ENCODE results near the gene MPPE1.
A peak's percentile ranks its signal among the peaks of the same experiment; 100 is the strongest.

Gene MPPE1, protein sequence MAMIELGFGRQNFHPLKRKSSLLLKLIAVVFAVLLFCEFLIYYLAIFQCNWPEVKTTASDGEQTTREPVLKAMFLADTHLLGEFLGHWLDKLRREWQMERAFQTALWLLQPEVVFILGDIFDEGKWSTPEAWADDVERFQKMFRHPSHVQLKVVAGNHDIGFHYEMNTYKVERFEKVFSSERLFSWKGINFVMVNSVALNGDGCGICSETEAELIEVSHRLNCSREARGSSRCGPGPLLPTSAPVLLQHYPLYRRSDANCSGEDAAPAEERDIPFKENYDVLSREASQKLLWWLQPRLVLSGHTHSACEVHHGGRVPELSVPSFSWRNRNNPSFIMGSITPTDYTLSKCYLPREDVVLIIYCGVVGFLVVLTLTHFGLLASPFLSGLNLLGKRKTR

GRCh38 chr18:11908182-11909060 lies at the start of gene MPPE1:
Gene MPPE1, minus strand, starts transcription at chr18:11908317. Its CDS starts 11,053 bp downstream, at chr18:11897264.
- DNase-seq (ENCODE audit: low read depth) = peak; percentile 40

DNA sequence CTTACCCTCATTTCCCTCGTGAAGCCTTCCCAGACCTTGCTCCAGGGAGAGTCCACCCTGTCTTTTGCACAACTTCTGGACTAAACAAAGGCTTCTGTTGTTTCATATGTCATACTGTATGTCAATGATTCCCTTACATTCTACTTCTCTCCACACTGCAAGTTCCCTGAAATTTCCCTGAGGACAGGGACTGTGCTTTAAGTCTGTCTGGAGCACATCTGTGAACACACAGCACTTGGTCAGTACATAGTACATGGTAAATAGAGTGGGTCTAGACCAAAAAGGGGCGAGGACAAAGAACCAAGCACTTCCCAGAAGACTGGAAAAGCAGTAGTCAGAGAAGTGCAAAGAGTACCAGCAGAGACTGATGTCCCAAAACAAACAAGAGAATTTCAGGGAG lies 49.5 kb upstream of the MPPE1 start:
- no peak for DNase-seq (ENCODE audit: low read depth)

DNA sequence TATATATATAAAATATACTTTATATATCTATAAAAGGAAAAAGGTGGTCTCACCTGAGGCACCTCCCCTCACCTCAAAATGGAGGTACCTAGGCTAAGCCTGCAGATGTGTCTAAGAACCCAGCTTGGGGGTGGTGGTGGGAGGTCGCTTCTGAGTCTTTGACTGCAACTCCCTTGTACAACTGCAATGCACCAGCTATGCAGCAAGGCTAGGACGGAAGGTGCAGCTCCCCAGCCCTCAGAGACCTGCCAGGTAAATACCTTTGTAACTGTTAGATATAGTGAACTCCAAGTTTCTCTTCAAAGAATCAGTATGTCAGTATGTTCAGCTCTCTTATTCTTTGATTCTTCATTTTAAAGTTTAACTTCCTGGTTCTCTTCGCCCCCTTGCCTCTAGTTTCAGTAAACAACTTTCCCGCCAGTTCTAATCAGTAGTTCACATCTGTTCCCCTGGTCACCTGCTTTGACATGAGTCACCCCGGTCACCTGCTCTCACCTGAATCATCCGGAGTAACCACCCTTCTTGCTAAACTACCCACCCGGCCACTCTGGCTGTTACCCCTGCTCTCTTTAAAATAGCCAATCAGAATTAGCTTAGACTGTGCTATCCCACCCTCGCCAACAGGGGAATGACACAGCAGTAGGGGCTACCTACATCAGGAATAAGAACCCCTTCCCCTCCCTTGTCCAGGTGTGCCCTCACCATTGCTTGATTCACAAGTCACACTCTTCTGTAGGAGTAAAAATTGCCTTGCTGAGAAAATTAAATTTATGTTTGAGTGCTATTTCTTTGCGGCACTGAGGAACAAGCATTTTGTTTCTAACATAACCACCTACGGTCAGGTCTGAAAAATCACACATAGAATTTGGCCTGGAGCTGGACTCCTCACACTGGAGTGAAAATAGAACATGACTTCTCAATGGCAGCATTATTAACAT lies 48.5 kb upstream of the MPPE1 start:
- no peak for DNase-seq (ENCODE audit: low read depth)

DNA sequence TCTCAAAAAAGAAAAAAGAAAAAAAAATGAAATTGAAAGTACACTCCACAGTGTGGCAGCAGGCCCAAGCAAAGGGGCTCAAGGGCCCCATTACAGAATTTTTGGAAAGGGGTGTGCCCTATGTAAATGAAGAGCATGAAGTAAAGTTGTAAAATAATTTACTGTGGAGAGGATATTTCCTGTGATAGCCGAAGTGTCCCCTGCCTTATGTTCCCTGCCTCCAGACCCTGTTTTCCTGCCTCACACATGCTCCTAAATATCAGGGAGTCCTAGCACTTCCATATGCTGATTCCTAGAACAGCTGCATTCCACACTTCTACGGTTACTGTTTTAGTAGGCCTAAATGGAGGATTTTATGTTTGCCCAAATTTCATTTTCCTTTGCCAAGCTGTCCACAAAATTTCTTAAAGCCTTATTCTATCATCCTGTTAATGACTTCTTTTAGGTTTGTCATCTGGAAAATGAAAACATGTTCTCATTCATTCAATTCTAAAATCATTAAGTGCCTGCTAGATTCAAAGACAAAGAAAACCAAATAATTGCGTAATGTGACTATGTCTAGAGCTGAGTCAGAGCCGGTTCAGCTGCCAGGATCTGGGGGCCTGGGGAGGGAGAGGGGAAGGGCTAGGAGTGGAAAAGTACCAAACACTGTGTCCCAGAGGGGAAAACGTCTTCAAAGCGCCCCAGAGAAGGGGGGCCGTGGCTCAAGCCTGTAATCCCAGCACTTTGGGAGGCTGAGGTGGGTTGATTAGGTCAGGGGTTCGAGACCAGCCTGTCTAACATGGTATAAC lies 47.3 kb upstream of the MPPE1 start:
- DNase-seq (ENCODE audit: low read depth) = peak; percentile 74

GRCh38 chr18:11953113-11953512 lies 45.0 kb upstream of the MPPE1 start:
- DNase-seq (ENCODE audit: low read depth) = no peak

- no peak for DNase-seq (ENCODE audit: low read depth)
Observed at GRCh38 chr18:11951390-11951851, 43.3 kb upstream of the MPPE1 start.

DNA sequence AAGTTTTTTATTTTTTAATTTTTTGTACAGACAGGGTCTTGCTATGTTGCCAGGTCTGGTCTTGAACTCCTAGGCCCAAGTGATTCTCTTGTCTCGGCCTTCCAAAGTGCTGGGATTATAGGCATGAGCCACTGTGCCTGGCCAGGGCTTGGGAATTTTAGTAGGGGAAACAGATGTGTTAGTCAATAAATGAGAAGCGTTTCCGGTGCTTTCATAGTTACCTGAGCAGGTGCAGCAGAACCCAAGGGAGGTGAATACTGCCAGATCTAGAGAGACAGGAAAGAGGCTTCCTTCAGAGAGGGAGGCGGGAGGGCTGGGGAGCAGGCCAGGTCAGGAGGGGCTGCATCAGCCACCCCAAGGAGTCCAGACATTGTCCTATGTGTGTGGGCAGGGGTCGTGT lies 42.7 kb upstream of the MPPE1 start:
- no peak for DNase-seq (ENCODE audit: low read depth)

- no peak for DNase-seq (ENCODE audit: low read depth)
Observed at GRCh38 chr18:11948852-11949523, 40.9 kb upstream of the MPPE1 start.

- DNase-seq (ENCODE audit: low read depth) = peak; percentile 94
Observed at GRCh38 chr18:11947214-11948191, 39.4 kb upstream of the MPPE1 start.

- DNase-seq (ENCODE audit: low read depth) = no peak
Observed at GRCh38 chr18:11946756-11947155, 38.6 kb upstream of the MPPE1 start.

DNA sequence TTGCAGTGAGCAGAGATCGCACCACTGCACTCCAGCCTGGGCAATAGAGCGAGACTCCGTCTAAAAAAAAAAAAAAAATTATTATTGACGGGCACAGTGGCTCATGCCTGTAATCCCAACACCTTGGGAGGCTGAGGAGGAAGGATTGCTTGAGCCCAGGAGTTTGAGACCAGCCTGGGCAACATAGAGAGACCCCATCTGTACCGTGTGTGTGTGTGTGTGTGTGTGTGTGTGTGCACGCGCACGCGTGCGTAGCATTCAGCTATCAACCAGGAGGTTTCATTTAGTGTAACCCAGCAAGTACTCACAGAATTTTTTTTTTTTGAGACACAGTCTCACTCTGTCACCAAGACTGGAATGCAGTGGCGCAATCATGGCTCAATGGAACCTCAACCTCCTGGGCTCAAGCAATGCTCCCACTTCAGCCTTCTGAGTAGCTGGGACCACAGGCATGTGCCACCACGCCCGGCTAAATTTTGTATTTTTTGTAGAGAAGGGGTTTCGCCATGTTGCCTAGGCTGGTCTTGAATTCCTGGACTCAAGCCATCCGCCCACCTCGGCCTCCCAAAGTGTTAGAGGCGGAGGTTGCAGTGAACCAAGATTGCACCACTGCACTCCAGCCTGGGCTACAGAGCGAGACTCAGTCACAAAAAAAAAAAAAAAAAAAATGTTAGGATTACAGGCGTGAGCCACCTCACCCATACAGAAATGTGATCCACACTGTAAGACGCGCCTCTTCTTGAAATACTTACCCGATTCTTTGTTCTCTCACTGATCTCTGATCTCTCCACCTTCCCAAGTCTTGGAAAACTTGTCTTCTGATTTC lies 37.9 kb upstream of the MPPE1 start:
- peak; percentile 42 for DNase-seq (ENCODE audit: low read depth)

GRCh38 chr18:11944786-11945185 lies 36.7 kb upstream of the MPPE1 start:
- no peak for DNase-seq (ENCODE audit: low read depth)

GRCh38 chr18:11944252-11944651 lies 36.1 kb upstream of the MPPE1 start:
- no peak for DNase-seq (ENCODE audit: low read depth)

DNA sequence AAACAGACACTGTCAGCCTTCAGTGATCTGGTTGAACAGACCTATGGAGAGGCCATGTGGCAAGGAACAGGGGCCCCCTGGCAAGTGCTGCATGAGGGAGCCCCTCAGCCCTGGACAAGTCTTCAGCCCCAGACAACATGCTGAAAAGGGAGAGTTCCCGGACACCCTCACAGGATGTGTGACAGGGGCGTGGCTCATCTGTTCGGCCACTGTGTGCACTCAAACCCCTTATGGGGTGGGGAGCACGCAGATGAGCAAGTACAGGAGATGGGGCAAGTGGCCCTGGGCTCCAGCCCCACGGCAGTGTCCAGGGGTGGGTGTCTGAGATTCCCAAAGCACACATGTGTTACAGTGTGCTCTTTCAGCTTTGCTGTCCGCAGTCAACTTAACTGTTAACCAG lies 35.4 kb upstream of the MPPE1 start:
- DNase-seq (ENCODE audit: low read depth) = no peak

DNA sequence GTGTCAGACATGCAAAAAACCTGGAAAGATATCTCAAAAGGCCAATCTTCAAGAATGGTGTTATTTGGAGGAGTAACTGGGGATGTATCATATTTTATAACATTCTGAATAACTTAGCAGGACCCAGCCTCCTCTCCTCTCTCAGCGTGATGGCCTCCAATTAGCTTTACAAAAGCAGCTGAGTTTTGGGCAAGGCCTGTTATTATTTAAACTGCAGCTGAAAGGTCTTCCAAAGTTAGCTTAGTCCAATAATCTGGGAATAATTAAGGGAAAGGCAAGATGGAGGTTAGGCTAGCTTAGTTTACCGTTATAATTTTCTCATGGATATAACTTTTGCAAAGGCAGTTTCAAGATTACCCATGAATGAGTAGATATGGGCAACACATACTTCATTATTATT lies 32.8 kb upstream of the MPPE1 start:
- DNase-seq (ENCODE audit: low read depth) = no peak

DNA sequence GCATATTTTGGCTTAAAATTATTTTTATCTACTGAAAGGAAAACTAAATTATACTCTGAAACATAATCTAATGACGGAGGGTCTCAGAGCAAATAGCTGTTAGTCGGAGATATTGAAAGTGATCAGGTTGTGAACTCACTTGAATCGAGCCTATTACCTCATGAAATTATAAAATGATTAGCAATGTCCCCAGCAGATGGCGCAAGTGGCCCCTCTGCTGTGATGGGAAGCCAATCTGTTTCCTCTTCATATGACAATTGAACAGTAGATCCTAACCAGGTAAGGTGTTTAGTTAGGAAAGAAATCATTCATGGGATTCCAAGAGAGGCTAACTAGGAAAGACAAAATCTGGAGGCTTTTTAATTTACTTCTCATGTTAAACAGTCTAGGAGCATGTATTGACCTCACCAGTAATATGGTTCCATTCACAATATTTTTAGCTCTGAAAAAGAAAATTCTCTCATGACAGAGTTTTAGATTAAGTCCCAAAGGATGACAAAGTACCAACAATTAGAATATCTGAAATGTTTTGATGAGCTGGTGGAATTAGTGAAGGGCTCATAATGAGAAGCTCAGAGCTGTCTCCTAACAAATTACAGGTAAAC lies 29.9 kb upstream of the MPPE1 start:
- DNase-seq (ENCODE audit: low read depth) = no peak

DNA sequence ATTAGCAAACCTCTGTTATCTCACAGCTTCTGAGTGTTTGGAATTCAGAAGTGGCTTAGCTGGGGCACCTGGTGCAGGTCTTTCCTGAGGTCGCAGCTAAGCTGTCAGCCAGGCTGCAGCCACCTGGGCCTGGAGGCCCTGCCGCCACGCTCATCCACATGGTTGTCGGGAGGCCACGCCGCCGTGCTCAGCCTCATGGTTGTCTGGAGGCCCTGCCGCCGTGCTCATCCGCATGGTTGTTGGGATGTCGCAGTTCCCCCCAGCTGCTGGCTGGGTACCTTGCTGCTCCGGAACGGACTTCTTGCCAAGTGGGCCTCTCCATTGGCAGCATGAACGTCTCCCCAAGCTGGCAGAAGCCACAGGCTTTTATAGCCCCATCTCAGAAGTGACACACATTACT lies 24.3 kb upstream of the MPPE1 start:
- no peak for DNase-seq (ENCODE audit: low read depth)

DNA sequence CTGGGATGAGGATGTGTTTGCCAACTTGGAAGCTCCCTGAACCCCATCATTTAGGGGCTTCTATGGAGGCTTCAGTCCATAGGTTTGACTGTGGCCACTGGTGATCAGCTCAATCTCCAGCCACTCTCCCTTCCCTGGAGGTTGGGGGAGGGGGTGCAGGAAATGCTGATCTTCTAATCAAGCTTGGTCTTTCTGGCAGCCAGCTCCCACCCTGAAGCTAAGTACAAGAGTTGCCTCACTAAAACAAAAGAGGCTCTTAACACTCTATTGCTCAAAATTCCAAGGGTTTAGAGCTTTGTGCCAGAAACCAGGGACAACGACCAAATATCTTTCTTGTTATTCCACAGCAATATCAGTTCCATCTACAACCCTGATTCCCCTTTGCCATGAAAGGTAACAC lies 19.4 kb upstream of the MPPE1 start:
- no peak for DNase-seq (ENCODE audit: low read depth)

Data from GM04503 (cell line).